ENCODE measurements around the gene NSG1. TPM values are rescaled to one million over a fixed set of nuclear protein-coding genes. Genes with fewer than 3 reads are reported as not detected.

NSG1 gene
- total and polyA plus RNA-seq, 4 donors, result 0.39 to 22.4 (median 1.6) TPM

DNA sequence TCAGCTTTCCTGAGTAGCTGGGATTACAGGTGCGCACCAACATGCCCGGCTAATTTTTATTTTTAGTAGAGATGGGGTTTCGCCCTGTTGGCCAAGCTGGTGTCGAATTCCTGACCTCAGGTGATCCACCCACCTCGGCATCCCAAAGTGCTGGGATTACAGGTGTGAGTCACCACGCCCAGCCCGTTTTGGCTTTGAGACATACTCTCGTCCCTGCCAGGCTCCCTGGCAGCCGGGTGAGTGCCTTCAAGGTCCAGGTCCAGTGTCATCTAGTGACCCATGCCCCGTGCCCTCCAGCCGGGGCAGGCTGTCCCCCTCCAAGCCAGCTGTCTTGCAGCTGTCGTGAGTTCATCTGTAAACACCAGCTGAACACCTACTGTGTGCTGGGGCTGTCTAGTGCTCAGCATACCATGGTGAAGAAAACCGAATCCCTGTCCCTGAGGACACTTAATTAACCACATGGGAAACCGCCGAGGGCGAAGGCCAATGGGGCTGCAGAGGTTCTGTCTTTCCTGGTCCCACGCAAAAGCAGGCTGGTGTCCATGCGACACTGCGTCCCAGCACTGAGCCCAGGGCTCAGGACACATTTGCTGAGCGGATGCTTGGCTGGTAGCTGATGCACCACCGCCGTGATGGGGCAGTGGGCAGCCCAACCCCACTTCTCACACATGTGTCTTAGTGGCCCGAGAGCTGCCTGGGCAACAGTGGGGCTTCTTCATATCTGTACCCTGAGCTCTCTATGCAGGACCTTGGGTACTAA is 21.9 kb downstream of the NSG1 start:
- Histone ChIP-seq H3K9me3 (ENCODE audit: control insufficient read depth in 4 of 4, insufficient read depth in 3 of 4, low read length in 3 of 4) (no peaks in the 10 kb centered on the region), H3K4me3 (no peak overlapping the region), H3K4me1 (ENCODE audit: control insufficient read depth in 5 of 5, insufficient read depth in 5 of 5, low read length in 5 of 5) (no peaks in the 10 kb centered on the region), H3K9ac (ENCODE audit: insufficient read depth in 1 of 2, low read length in 2 of 2) (no peak overlapping the region), H3K36me3 (ENCODE audit: control insufficient read depth in 4 of 4, insufficient read depth in 4 of 4, low read length in 4 of 4) (no peaks in the 10 kb centered on the region), H3K27ac (ENCODE audit: low read depth in 1 of 2, low read length in 1 of 2) (no peak overlapping the region), H3K27me3 (ENCODE audit: control insufficient read depth in 3 of 3, insufficient read depth in 3 of 3, low read length in 2 of 3) (no peaks in the 10 kb centered on the region)
- DNase-seq, result no peak
- TF ChIP-seq, protein P1, sequence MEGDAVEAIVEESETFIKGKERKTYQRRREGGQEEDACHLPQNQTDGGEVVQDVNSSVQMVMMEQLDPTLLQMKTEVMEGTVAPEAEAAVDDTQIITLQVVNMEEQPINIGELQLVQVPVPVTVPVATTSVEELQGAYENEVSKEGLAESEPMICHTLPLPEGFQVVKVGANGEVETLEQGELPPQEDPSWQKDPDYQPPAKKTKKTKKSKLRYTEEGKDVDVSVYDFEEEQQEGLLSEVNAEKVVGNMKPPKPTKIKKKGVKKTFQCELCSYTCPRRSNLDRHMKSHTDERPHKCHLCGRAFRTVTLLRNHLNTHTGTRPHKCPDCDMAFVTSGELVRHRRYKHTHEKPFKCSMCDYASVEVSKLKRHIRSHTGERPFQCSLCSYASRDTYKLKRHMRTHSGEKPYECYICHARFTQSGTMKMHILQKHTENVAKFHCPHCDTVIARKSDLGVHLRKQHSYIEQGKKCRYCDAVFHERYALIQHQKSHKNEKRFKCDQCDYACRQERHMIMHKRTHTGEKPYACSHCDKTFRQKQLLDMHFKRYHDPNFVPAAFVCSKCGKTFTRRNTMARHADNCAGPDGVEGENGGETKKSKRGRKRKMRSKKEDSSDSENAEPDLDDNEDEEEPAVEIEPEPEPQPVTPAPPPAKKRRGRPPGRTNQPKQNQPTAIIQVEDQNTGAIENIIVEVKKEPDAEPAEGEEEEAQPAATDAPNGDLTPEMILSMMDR (IDR thresholded peaks at IDR 0.05; ENCODE audit: control extremely low read depth, extremely low read depth), result no peak
- ATAC-seq (ENCODE audit: insufficient read depth, low FRiP score), result no peak
- WGBS, 2 donors, result 80 to 87% methylated on average over 23 of the region's 23 CpGs

GRCh38 chr4:4409416-4410115 is 22.7 kb downstream of the NSG1 start:
- TF ChIP-seq, protein P1 (IDR thresholded peaks at IDR 0.05; ENCODE audit: control extremely low read depth, extremely low read depth), result no peak
- Histone ChIP-seq H3K9me3 (ENCODE audit: control insufficient read depth in 4 of 4, insufficient read depth in 3 of 4, low read length in 3 of 4) (no peaks in the 10 kb centered on the region), H3K36me3 (ENCODE audit: control insufficient read depth in 4 of 4, insufficient read depth in 4 of 4, low read length in 4 of 4) (no peaks in the 10 kb centered on the region), H3K27me3 (ENCODE audit: control insufficient read depth in 3 of 3, insufficient read depth in 3 of 3, low read length in 2 of 3) (no peaks in the 10 kb centered on the region), H3K9ac (ENCODE audit: insufficient read depth in 1 of 2, low read length in 2 of 2) (no peak overlapping the region), H3K4me1 (ENCODE audit: control insufficient read depth in 5 of 5, insufficient read depth in 5 of 5, low read length in 5 of 5) (no peaks in the 10 kb centered on the region), H3K27ac (ENCODE audit: low read depth in 1 of 2, low read length in 1 of 2) (no peak overlapping the region), H3K4me3 (no peak overlapping the region)
- 87 to 89% methylated on average over 23 of the region's 23 CpGs for WGBS, 2 donors
- ATAC-seq (ENCODE audit: insufficient read depth, low FRiP score), result no peak
- no peak for DNase-seq

DNA sequence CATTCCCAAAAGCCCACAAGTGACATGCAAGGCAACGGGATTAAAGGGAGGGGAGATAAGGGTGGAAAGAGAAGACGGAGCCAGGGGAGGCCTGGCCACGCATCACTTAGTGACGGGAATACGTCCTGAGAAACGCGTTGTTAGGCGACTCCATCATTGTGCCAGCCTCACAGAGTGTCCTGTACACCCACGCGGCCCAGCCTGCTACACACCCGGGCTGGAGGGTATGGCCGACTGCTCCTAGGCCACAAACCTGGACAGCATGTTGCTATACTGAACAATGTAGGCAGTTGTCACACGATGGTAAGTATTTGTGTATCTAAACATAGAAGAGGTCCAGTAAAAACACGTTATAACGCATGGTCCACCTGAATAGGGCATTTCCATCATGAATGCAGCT is 23.4 kb downstream of the NSG1 start:
- TF ChIP-seq, protein P1 (IDR thresholded peaks at IDR 0.05; ENCODE audit: control extremely low read depth, extremely low read depth), result no peak
- ATAC-seq (ENCODE audit: insufficient read depth, low FRiP score) (no peak), DNase-seq (no peak)
- H3K4me1 ChIP-seq (ENCODE audit: control insufficient read depth in 5 of 5, insufficient read depth in 5 of 5, low read length in 5 of 5), result no peaks in the 10 kb centered on the region
- H3K27me3 ChIP-seq (ENCODE audit: control insufficient read depth in 3 of 3, insufficient read depth in 3 of 3, low read length in 2 of 3), result no peaks in the 10 kb centered on the region
- H3K9me3 ChIP-seq (ENCODE audit: control insufficient read depth in 4 of 4, insufficient read depth in 3 of 4, low read length in 3 of 4), result no peaks in the 10 kb centered on the region
- no peak overlapping the region for H3K4me3 ChIP-seq
- no peak overlapping the region for H3K9ac ChIP-seq (ENCODE audit: insufficient read depth in 1 of 2, low read length in 2 of 2)
- no peaks in the 10 kb centered on the region for H3K36me3 ChIP-seq (ENCODE audit: control insufficient read depth in 4 of 4, insufficient read depth in 4 of 4, low read length in 4 of 4)
- 92% methylated on average over 15 of the region's 15 CpGs for WGBS, 2 donors
- no peak overlapping the region for H3K27ac ChIP-seq (ENCODE audit: low read depth in 1 of 2, low read length in 1 of 2)

Data from lung (tissue), 12 donors.